H1 (cell line): ENCODE measurements around the gene CACNA1F. TPM values are rescaled to one million over a fixed set of nuclear protein-coding genes. Genes with fewer than 3 reads are reported as not detected.

ENCODE experiments used
- CTCF ChIA-PET: fragments of 300-600 bp; sonication (Branson Sonifier 250); formaldehyde crosslinking; loops from one replicate; lab custom pipeline; 2021; ENCODE audit not compliant: partially characterized antibody; lab: Charles Lee
- POLR2A ChIA-PET: fragments of 300-600 bp; sonication (Branson Sonifier 250); formaldehyde crosslinking; loops from one replicate; lab custom pipeline; 2021; ENCODE audit warnings: inconsistent platforms; ENCODE audit not compliant: partially characterized antibody; lab: Charles Lee
- DNase-seq, 2 experiments: peaks; one replicate each; pipeline versions ENCODE4 v3.0.0 to v3.0.0-alpha.2; 2010 to 2022; ENCODE audit warnings: low spot score in 2 of 2, low read depth in 1 of 2, mixed read lengths in 1 of 2
- FAIRE-seq: peaks from 2 replicates; lab custom pipeline; 2011; peaks lifted over from hg19 to GRCh38; lab: Jason Lieb, UNC
- H2AFZ ChIP-seq: 2 replicates; pipeline ENCODE4 v1.8.1; 2012; ENCODE audit warnings: low read length, inconsistent platforms
- H2AK5ac ChIP-seq: 2 replicates; pipeline ENCODE4 v1.6.1; 2013; ENCODE audit warnings: low read depth, low read length
- H2BK120ac ChIP-seq: replicated peaks from 2 replicates; pipeline ENCODE3; 2013; ENCODE audit warnings: low read depth, low read length, inconsistent platforms
- H2BK12ac ChIP-seq: 2 replicates; pipeline ENCODE4 v1.6.1; 2013; ENCODE audit warnings: low read depth, low read length
- H2BK15ac ChIP-seq: 2 replicates; pipeline ENCODE4 v1.6.1; 2013; ENCODE audit warnings: low read length
- H2BK20ac ChIP-seq: 2 replicates; pipeline ENCODE4 v1.6.1; 2013; ENCODE audit warnings: low read length
- H2BK5ac ChIP-seq: 2 replicates; pipeline ENCODE4 v1.6.1; 2013; ENCODE audit warnings: low read depth, low read length
- H3K14ac ChIP-seq: 2 replicates; pipeline ENCODE4 v1.6.1; 2013; ENCODE audit warnings: inconsistent platforms; ENCODE audit not compliant: insufficient read length
- H3K18ac ChIP-seq: 2 replicates; pipeline ENCODE4 v1.6.1; 2013; ENCODE audit warnings: low read length; ENCODE audit errors: extremely low read depth
- H3K23ac ChIP-seq: 2 replicates; pipeline ENCODE4 v1.6.1; 2013; ENCODE audit warnings: inconsistent platforms; ENCODE audit not compliant: insufficient read length
- H3K23me2 ChIP-seq: 2 replicates; pipeline ENCODE4 v1.6.1; 2013; ENCODE audit warnings: low read depth, low read length
- H3K27ac ChIP-seq: 2 replicates; pipeline ENCODE4 v1.6.1; 2011; ENCODE audit warnings: low read depth, low read length, inconsistent platforms
- H3K27me3 ChIP-seq, 4 experiments: replicated peaks in 1 of 4; 1 replicate in 1 of 4; 2 replicates in 3 of 4; pipeline versions ENCODE4 v1.6.1 to v1.8.1; 2011 to 2013; ENCODE audit warnings: low read length in 3 of 4, mild to moderate bottlenecking in 3 of 4, inconsistent platforms in 2 of 4, mixed read lengths in 2 of 4, moderate library complexity in 1 of 4; ENCODE audit not compliant: control insufficient read depth in 3 of 4, insufficient read depth in 3 of 4; ENCODE audit errors: extremely low read depth in 1 of 4
- H3K36me3 ChIP-seq, 4 experiments: 2 replicates each; pipeline versions ENCODE4 v1.6.1 to v1.8.1; 2011 to 2013; ENCODE audit warnings: mild to moderate bottlenecking in 4 of 4, low read length in 3 of 4, moderate library complexity in 2 of 4, control low read depth in 1 of 4, inconsistent platforms in 1 of 4; ENCODE audit not compliant: insufficient read depth in 4 of 4, control insufficient read depth in 2 of 4
- H3K4ac ChIP-seq: replicated peaks from 2 replicates; pipeline ENCODE3; 2013; ENCODE audit warnings: low read length, low read depth, mixed read lengths, inconsistent platforms; ENCODE audit not compliant: insufficient read length
- H3K4me1 ChIP-seq, 4 experiments: replicated peaks in 1 of 4; 1 replicate in 1 of 4; 2 replicates in 3 of 4; pipeline versions ENCODE4 v1.6.1 to v1.8.1; 2011 to 2013; ENCODE audit warnings: low read length in 3 of 4, inconsistent platforms in 2 of 4, mixed read lengths in 1 of 4; ENCODE audit not compliant: insufficient read depth in 4 of 4, control insufficient read depth in 3 of 4
- H3K4me2 ChIP-seq, 2 experiments: 2 replicates each; pipeline versions ENCODE4 v1.6.1 to v1.8.1; 2011 to 2013; ENCODE audit warnings: low read depth in 2 of 2, low read length in 2 of 2, control low read depth in 1 of 2, inconsistent platforms in 1 of 2, mild to moderate bottlenecking in 1 of 2; ENCODE audit not compliant: insufficient read depth in 1 of 2
- H3K4me3 ChIP-seq, 4 experiments: fragments of 200-600, 300-600 bp in 1 of 4; sonication (generic), shearing (Covaris generic), sonication (Bioruptor Twin) in 1 of 4; 2 replicates each; pipeline versions ENCODE4 v1.5.1 to v1.8.1; 2011 to 2016; ENCODE audit warnings: low read length in 4 of 4, low read depth in 3 of 4, control low read depth in 2 of 4, inconsistent platforms in 2 of 4, mild to moderate bottlenecking in 2 of 4, mixed read lengths in 1 of 4, moderate library complexity in 1 of 4; ENCODE audit not compliant: insufficient read depth in 2 of 4; ENCODE audit errors: extremely low read depth in 1 of 4
- H3K56ac ChIP-seq: replicated peaks from 2 replicates; pipeline ENCODE3; 2013; ENCODE audit warnings: low read depth, mild to moderate bottlenecking, mixed read lengths, low read length, inconsistent platforms; ENCODE audit not compliant: insufficient read length
- H3K79me1 ChIP-seq: 2 replicates; pipeline ENCODE4 v1.6.1; 2013; ENCODE audit warnings: low read depth, low read length, control low read depth
- H3K79me2 ChIP-seq, 2 experiments: 2 replicates each; pipeline versions ENCODE4 v1.6.1 to v1.8.1; 2012 to 2013; ENCODE audit warnings: low read length in 2 of 2, mild to moderate bottlenecking in 2 of 2, inconsistent platforms in 1 of 2; ENCODE audit not compliant: insufficient read depth in 2 of 2, control insufficient read depth in 1 of 2
- H3K9ac ChIP-seq, 4 experiments: replicated peaks in 1 of 4; 1 replicate in 1 of 4; 2 replicates in 3 of 4; pipeline versions ENCODE4 v1.6.1 to v1.8.1; 2011 to 2013; ENCODE audit warnings: low read depth in 3 of 4, low read length in 3 of 4, control low read depth in 2 of 4, mild to moderate bottlenecking in 2 of 4, moderate library complexity in 2 of 4, inconsistent platforms in 1 of 4; ENCODE audit errors: extremely low read depth in 1 of 4
- H3K9me3 ChIP-seq, 2 experiments: 2 replicates each; pipeline versions ENCODE4 v1.6.1 to v1.8.1; 2012 to 2013; ENCODE audit warnings: mild to moderate bottlenecking in 2 of 2, moderate library complexity in 2 of 2, control low read depth in 1 of 2, inconsistent platforms in 1 of 2, low read depth in 1 of 2, low read length in 1 of 2, mixed read lengths in 1 of 2; ENCODE audit not compliant: insufficient read depth in 2 of 2
- H4K20me1 ChIP-seq, 2 experiments: replicated peaks in 1 of 2; 2 replicates each; pipeline versions ENCODE3 to v1.8.1; 2011 to 2013; ENCODE audit warnings: inconsistent platforms in 2 of 2, low read length in 2 of 2, mild to moderate bottlenecking in 1 of 2; ENCODE audit not compliant: insufficient read depth in 2 of 2, control insufficient read depth in 1 of 2
- H4K5ac ChIP-seq: 2 replicates; pipeline ENCODE4 v1.6.1; 2013; ENCODE audit warnings: low read length, low read depth, mixed read lengths, inconsistent platforms; ENCODE audit not compliant: insufficient read length
- H4K8ac ChIP-seq: 2 replicates; pipeline ENCODE4 v1.8.0; 2013; ENCODE audit warnings: mild to moderate bottlenecking, moderate library complexity, low read length, inconsistent platforms; ENCODE audit not compliant: insufficient read depth; ENCODE audit errors: extremely low read depth
- H4K91ac ChIP-seq: replicated peaks from 2 replicates; pipeline ENCODE3; 2013; ENCODE audit warnings: low read length, mixed read lengths, inconsistent platforms; ENCODE audit not compliant: insufficient read length
- CBX8 ChIP-seq: fragments of 300-800, 300-1000 bp; sonication (generic); IDR thresholded peaks from 2 replicates; pipeline ENCODE4 v1.7.1; 2016; ENCODE audit warnings: low read depth, low read length, borderline replicate concordance
- JUN ChIP-seq: IDR thresholded peaks from 2 replicates; pipeline ENCODE4 v1.6.1; 2011; ENCODE audit warnings: low read depth, mild to moderate bottlenecking, improper control_type of control experiment, low read length
- PHF8 ChIP-seq: fragments of 200-600 bp; sonication (generic); conservative IDR thresholded peaks from 2 replicates; pipeline ENCODE4 v1.7.1; 2012; ENCODE audit warnings: low read depth, mild to moderate bottlenecking, inconsistent platforms, low read length, moderate library complexity
- SIRT6 ChIP-seq: IDR thresholded peaks from one replicate; pipeline ENCODE4 v1.7.1; 2012; ENCODE audit warnings: low read length, inconsistent platforms
- SP4 ChIP-seq: IDR thresholded peaks from 2 replicates; pipeline ENCODE4 v1.6.1; 2012; ENCODE audit warnings: low read length, inconsistent platforms
- WGBS, 2 experiments: shearing (Covaris generic) in 1 of 2; methylation state at CpG; one replicate each; pipeline versions ENCODE4 v1.1.6 to v1.1.7; 2013 to 2015; ENCODE audit warnings: low lambda C conversion rate in 2 of 2, mixed read lengths in 2 of 2, inconsistent platforms in 1 of 2, low coverage in 1 of 2, missing lambda C conversion rate in 1 of 2; ENCODE audit not compliant: insufficient replicate concordance in 2 of 2, insufficient coverage in 1 of 2, insufficient read length in 1 of 2; ENCODE audit errors: extremely low coverage in 1 of 2, missing lambda C conversion rate in 1 of 2; 5-methylcytosine and 5-hydroxymethylcytosine counted together
- polyA plus RNA-seq, 7 experiments: library from polyadenylated mRNA; depleted of rRNA in 3 of 7; stranded (reverse) in 5 of 7; unstranded in 2 of 7; fragments of >200 nt in 5 of 7; fragments of 200-250 nt in 2 of 7; gene quantifications; 1 replicate in 5 of 7; 2 replicates in 1 of 7; 4 replicates in 1 of 7; pipeline versions ENCODE4 v1.2.1 to v1.2.3, GENCODE V29; 2011 to 2013; ENCODE audit warnings: missing spikeins in 2 of 7, mixed read lengths in 2 of 7
- total RNA-seq: library from RNA; stranded (reverse); fragmentation: NEBNext Ultra II Directional; extraction: Animal tissue kit (Norgen Biotek cat#: 25700); gene quantifications from 2 replicates; pipeline ENCODE4 v1.2.1, GENCODE V29; 2021

CACNA1F gene
- total and polyA plus RNA-seq, 2 of the 8 experiments (the other 6 are each of a cell fraction or from before 2014, with no cell fraction given): 0.59 to 0.84 TPM

- Histone ChIP-seq H3K79me1 (no peaks in the 10 kb centered on the region), H3K4me3 (no peak overlapping the region), H3K36me3 (no peaks in the 10 kb centered on the region; a peak in 1 of 8 replicates), H3K4me2 (no peak overlapping the region), H2AFZ (no peak overlapping the region), H3K14ac (no peak overlapping the region), H3K18ac (no peak overlapping the region), H3K27ac (no peak overlapping the region), H2BK12ac (no peak overlapping the region), H3K56ac (no peak overlapping the region), H4K20me1 (no peaks in the 10 kb centered on the region), H2AK5ac (no peak overlapping the region), H2BK15ac (no peak overlapping the region), H2BK120ac (no peak overlapping the region), H3K4me1 (no peaks in the 10 kb centered on the region), H4K91ac (no peak overlapping the region), H3K9me3 (no peaks in the 10 kb centered on the region), H3K23ac (no peak overlapping the region), H3K4ac (no peak overlapping the region), H3K23me2 (no peaks in the 10 kb centered on the region), H2BK20ac (no peak overlapping the region), H4K5ac (no peak overlapping the region), H3K79me2 (no peaks in the 10 kb centered on the region), H3K9ac (no peak overlapping the region), H2BK5ac (no peak overlapping the region), H4K8ac (no peak overlapping the region), H3K27me3 (no peaks in the 10 kb centered on the region)
- no peak for DNase-seq
- no CpG with 5 or more reads among the region's 2 CpGs for WGBS, 2 experiments
- ChIA-PET CTCF (no interaction called here), POLR2A (no interaction called here)
- FAIRE-seq: no peak
- no peak for TF ChIP-seq SP4
- TF ChIP-seq PHF8: no peak
- no peak for TF ChIP-seq JUN
- no peak for TF ChIP-seq CBX8
- TF ChIP-seq SIRT6: no peak
These were observed 11.1 kb upstream of the CACNA1F start for GRCh38 chrX:49244207-49244606.
